Stomach (tissue), 4 donors: ENCODE data around the gene IRF7.

Source experiments
- CTCF ChIP-seq, 7 experiments: fragments of 450-650 bp in 4 of 7; fragments of 200-600 bp in 3 of 7; sonication (generic) in 3 of 7; IDR thresholded peaks; one replicate each; pipeline ENCODE4 v1.5.1; 2016 to 2019; ENCODE audit warnings: antibody characterized with exemption in 7 of 7, control low read depth in 2 of 7, mild to moderate bottlenecking in 1 of 7
- POLR2AphosphoS5 ChIP-seq, 3 donors: sonication (generic); formaldehyde crosslinking; IDR thresholded peaks; one replicate each; pipeline ENCODE4 v1.6.1; 2016; ENCODE audit warnings: antibody characterized with exemption in 3 of 3

DNA sequence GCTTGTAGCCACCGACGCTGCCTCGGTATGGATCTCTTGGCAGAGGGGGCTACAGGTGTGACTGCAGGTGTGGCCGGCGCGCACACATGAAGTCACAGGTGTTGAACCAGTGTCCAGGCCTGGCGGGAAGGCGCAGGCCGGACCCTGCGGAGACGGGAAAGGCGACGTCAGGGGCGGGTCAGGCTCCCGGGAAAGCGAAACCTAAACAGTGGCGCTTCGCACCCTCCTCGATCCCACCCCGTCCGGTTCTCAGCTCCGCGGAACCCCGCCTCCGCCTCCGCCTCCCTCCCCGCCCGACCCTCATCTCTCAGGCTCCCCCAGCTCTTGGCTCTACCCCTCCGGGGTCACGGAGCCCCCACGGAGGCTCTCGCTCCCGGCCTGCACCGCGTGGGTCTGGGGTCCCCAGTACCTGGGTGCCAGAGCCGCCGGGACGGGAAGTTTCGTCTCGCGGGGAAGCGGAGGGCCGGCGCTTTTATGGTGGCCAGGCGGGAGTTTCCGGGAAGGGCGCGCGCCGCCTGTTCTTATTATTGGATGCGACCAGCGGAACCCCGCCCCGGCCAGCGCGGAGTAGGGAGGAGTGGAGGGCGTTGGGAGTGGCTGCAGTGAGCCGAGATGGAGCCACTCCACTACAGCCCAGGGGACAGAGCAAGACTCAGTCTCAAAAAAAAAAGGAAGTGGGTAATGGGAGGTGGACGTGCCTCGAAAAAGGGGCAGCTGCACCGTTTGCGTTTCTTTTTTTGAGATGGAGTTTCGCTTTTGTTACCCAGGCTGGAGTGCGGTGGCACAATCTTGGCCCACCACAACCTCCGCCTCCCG is at the start of gene IRF7:
- TF ChIP-seq CTCF (IDR thresholded peaks at IDR 0.05) = no peak
- peak; percentile 31 to 94 (median 90) for TF ChIP-seq POLR2AphosphoS5 (IDR thresholded peaks at IDR 0.05)
